GM21717 (cell line): Measurements from ENCODE around the gene SAPCD1.
"Not testable (repeated sequence)": the region's sequence is repeated elsewhere in the genome, so short reads cannot be mapped to it uniquely, and the experiment has no call there.

Experiments
- ATAC-seq: cut with Tn5 transposase; IDR thresholded peaks from one replicate; pipeline ENCODE4 v1.9.1; 2021; ENCODE audit warnings: mild to moderate bottlenecking, moderate library complexity; ENCODE audit not compliant: unreplicated experiment

Gene SAPCD1

GRCh38 chr6:31795616-31796298 lies 33.3 kb downstream of the SAPCD1 start, which contains the start of gene VARS1:
Gene VARS1 (minus strand): TSS chr6:31795752. CDS start chr6:31795217, 535 bp downstream.
- peak; percentile 54 for ATAC-seq

- ATAC-seq: no peak
Observed at GRCh38 chr6:31796993-31797385, 34.5 kb downstream of the SAPCD1 start.

GRCh38 chr6:31797588-31797987 lies 35.1 kb downstream of the SAPCD1 start:
- ATAC-seq: no peak

GRCh38 chr6:31799781-31800180 lies 37.3 kb downstream of the SAPCD1 start:
- ATAC-seq: no peak

- not testable (repeated sequence) for ATAC-seq
Observed at GRCh38 chr6:31801031-31801927, 38.8 kb downstream of the SAPCD1 start.

- ATAC-seq: peak; percentile 14
Observed at GRCh38 chr6:31805939-31806469, 43.5 kb downstream of the SAPCD1 start.

GRCh38 chr6:31806470-31807272 lies 44.2 kb downstream of the SAPCD1 start, which contains the start of gene LSM2:
Gene LSM2 (minus strand): TSS chr6:31806966. CDS start chr6:31806757, 209 bp downstream.
- peak; percentile 75 for ATAC-seq

GRCh38 chr6:31808599-31808998 lies 46.1 kb downstream of the SAPCD1 start:
- not testable (repeated sequence) for ATAC-seq

GRCh38 chr6:31811645-31812044 lies 49.2 kb downstream of the SAPCD1 start:
- ATAC-seq: no peak

- no peak for ATAC-seq
Observed at GRCh38 chr6:31813465-31813849, 51.0 kb downstream of the SAPCD1 start.
